H1 (cell line): ENCODE results near the gene TUBB4B. TPM values are rescaled to one million over a fixed set of nuclear protein-coding genes. Genes with fewer than 3 reads are reported as not detected.

Experiments used
- NANOG ChIP-seq: IDR thresholded peaks from 2 replicates; pipeline ENCODE4 v1.6.1; 2011; ENCODE audit warnings: low read length, low read depth, mild to moderate bottlenecking, inconsistent platforms; ENCODE audit not compliant: insufficient read depth, poor library complexity, severe bottlenecking
- POLR2AphosphoS5 ChIP-seq: IDR thresholded peaks from 2 replicates; pipeline ENCODE4 v1.6.1; 2011; ENCODE audit warnings: low read depth, low read length
- polyA plus RNA-seq, 7 experiments: library from polyadenylated mRNA; depleted of rRNA in 3 of 7; stranded (reverse) in 5 of 7; unstranded in 2 of 7; fragments of >200 nt in 5 of 7; fragments of 200-250 nt in 2 of 7; gene quantifications; 1 replicate in 5 of 7; 2 replicates in 1 of 7; 4 replicates in 1 of 7; pipeline versions ENCODE4 v1.2.1 to v1.2.3, GENCODE V29; 2011 to 2013; ENCODE audit warnings: missing spikeins in 2 of 7, mixed read lengths in 2 of 7
- total RNA-seq: library from RNA; stranded (reverse); fragmentation: NEBNext Ultra II Directional; extraction: Animal tissue kit (Norgen Biotek cat#: 25700); gene quantifications from 2 replicates; pipeline ENCODE4 v1.2.1, GENCODE V29; 2021
- TF ChIP-seq, protein P1 (sequence below): IDR thresholded peaks from 2 replicates; pipeline ENCODE4 v1.6.1; 2012; ENCODE audit warnings: inconsistent platforms
- TF ChIP-seq, protein P2 (sequence below): IDR thresholded peaks from 2 replicates; pipeline ENCODE4 v1.6.1; 2011; ENCODE audit warnings: low read length, improper control_type of control experiment
- TF ChIP-seq, protein P3 (sequence below): IDR thresholded peaks from 2 replicates; pipeline ENCODE4 v1.6.1; 2012; ENCODE audit warnings: inconsistent platforms

The TUBB4B gene
- total and polyA plus RNA-seq, 2 of the 8 experiments (the other 6 are each of a cell fraction or from before 2014, with no cell fraction given), result 280 to 307 TPM

DNA sequence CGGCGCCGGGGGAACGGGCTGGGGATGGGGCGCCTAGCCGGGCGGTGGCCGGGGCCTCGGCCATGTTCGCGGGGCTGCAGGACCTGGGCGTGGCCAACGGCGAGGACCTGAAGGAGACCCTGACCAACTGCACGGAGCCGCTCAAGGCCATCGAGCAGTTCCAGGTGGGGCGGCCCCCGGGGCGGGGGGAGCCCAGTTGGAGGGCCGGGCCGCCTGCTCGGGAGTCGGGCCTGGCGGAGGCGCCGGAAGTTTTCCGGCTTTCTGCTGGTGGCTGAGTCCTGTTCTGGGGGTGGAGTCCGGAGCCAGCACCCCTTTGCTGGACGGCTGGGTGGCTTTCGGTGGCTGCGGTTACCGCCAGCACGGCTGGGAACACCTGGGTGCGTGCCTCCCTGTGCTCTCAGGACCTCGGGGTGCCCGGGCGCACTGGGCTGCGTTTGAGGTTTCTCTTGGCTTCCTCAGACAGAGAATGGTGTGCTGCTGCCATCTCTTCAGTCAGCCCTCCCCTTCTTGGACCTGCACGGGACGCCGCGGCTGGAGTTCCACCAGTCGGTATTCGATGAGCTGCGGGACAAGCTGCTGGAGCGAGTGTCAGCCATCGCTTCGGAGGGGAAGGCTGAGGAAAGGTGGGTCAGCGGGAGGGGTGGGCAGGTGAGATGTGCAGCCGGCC lies 14.5 kb downstream of the TUBB4B start (continued):
- TF ChIP-seq, protein P1, sequence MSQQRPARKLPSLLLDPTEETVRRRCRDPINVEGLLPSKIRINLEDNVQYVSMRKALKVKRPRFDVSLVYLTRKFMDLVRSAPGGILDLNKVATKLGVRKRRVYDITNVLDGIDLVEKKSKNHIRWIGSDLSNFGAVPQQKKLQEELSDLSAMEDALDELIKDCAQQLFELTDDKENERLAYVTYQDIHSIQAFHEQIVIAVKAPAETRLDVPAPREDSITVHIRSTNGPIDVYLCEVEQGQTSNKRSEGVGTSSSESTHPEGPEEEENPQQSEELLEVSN, result no peak
- no peak for TF ChIP-seq POLR2AphosphoS5
- TF ChIP-seq NANOG, result no peak
- TF ChIP-seq, protein P2, sequence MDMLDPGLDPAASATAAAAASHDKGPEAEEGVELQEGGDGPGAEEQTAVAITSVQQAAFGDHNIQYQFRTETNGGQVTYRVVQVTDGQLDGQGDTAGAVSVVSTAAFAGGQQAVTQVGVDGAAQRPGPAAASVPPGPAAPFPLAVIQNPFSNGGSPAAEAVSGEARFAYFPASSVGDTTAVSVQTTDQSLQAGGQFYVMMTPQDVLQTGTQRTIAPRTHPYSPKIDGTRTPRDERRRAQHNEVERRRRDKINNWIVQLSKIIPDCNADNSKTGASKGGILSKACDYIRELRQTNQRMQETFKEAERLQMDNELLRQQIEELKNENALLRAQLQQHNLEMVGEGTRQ, result no peak
- TF ChIP-seq, protein P3, sequence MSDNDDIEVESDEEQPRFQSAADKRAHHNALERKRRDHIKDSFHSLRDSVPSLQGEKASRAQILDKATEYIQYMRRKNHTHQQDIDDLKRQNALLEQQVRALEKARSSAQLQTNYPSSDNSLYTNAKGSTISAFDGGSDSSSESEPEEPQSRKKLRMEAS, result no peak
- TF ChIP-seq, all 59 proteins: peak for 4
